Suppressor macrophage treated with lipopolysaccharide for 4 hours (primary cell): Measurements from ENCODE around the gene WNT16.
"Not testable (repeated sequence)": the region's sequence is repeated elsewhere in the genome, so short reads cannot be mapped to it uniquely, and the experiment has no call there.

Experiments
- DNase-seq: peaks from one replicate; pipeline ENCODE4 v3.0.0-alpha.2; 2020

WNT16 gene

GRCh38 chr7:121307021-121307574 is 21.7 kb upstream of the WNT16 start:
- DNase-seq: no peak

GRCh38 chr7:121313220-121313792 is 15.5 kb upstream of the WNT16 start:
- DNase-seq: no peak

GRCh38 chr7:121313793-121314676 is 14.8 kb upstream of the WNT16 start:
- no peak for DNase-seq

- DNase-seq: not testable (repeated sequence)
These were observed 13.6 kb upstream of the WNT16 start for GRCh38 chr7:121315170-121315569.

GRCh38 chr7:121322460-121322859 is 6.3 kb upstream of the WNT16 start:
- DNase-seq: no peak

GRCh38 chr7:121323515-121324302 is 5.1 kb upstream of the WNT16 start:
- DNase-seq: no peak

GRCh38 chr7:121327671-121328070 is 1.1 kb upstream of the WNT16 start:
- DNase-seq: no peak

GRCh38 chr7:121329191-121330052 is 622 bp downstream of the WNT16 start:
- no peak for DNase-seq

- DNase-seq: no peak
These were observed 1.4 kb downstream of the WNT16 start for GRCh38 chr7:121330053-121330833.

- DNase-seq: no peak
These were observed 2.2 kb downstream of the WNT16 start for GRCh38 chr7:121331048-121331447.

GRCh38 chr7:121331574-121331973 is 2.8 kb downstream of the WNT16 start:
- DNase-seq: no peak

GRCh38 chr7:121334376-121334775 is 5.6 kb downstream of the WNT16 start:
- DNase-seq: no peak

- DNase-seq: no peak
These were observed 6.3 kb downstream of the WNT16 start for GRCh38 chr7:121334875-121335648.

- no peak for DNase-seq
These were observed 7.8 kb downstream of the WNT16 start for GRCh38 chr7:121336579-121336978.

- DNase-seq: no peak
These were observed 8.6 kb downstream of the WNT16 start for GRCh38 chr7:121337398-121337797.

GRCh38 chr7:121339082-121339481 is 10.3 kb downstream of the WNT16 start:
- no peak for DNase-seq

- DNase-seq: no peak
These were observed 13.1 kb downstream of the WNT16 start for GRCh38 chr7:121341933-121342332.

- DNase-seq: no peak
These were observed 13.8 kb downstream of the WNT16 start for GRCh38 chr7:121342631-121343030.

- DNase-seq: peak; percentile 5
These were observed 14.5 kb downstream of the WNT16 start for GRCh38 chr7:121343302-121343701.

- no peak for DNase-seq
These were observed 15.3 kb downstream of the WNT16 start for GRCh38 chr7:121344093-121344492.

- no peak for DNase-seq
These were observed 15.7 kb downstream of the WNT16 start for GRCh38 chr7:121344497-121344896.
